Left hindlimb (tissue), 1 donor: ENCODE data around the gene CADPS.

Experiments used
- DNase-seq: peaks from one replicate; pipeline ENCODE4 v3.0.0-alpha.2; 2018

CADPS gene

GRCh38 chr3:62368705-62369475 is 506.3 kb downstream of the CADPS start:
- DNase-seq: no peak

GRCh38 chr3:62368290-62368704 is 506.9 kb downstream of the CADPS start:
- DNase-seq: no peak

GRCh38 chr3:62367763-62368195 is 507.4 kb downstream of the CADPS start:
- DNase-seq: no peak

- DNase-seq: no peak
These were observed 509.1 kb downstream of the CADPS start for GRCh38 chr3:62366126-62366484.

- no peak for DNase-seq
These were observed 509.7 kb downstream of the CADPS start for GRCh38 chr3:62365391-62366125.

- no peak for DNase-seq
These were observed 511.0 kb downstream of the CADPS start for GRCh38 chr3:62364191-62364590.

GRCh38 chr3:62363275-62363674 is 511.9 kb downstream of the CADPS start:
- DNase-seq: no peak

- no peak for DNase-seq
These were observed 513.4 kb downstream of the CADPS start for GRCh38 chr3:62361824-62362223.

GRCh38 chr3:62361261-62361660 is 514.0 kb downstream of the CADPS start:
- no peak for DNase-seq

GRCh38 chr3:62359531-62359930 is 515.7 kb downstream of the CADPS start:
- DNase-seq: no peak

- DNase-seq: no peak
These were observed 518.9 kb downstream of the CADPS start for GRCh38 chr3:62356356-62356755.

- DNase-seq: no peak
These were observed 519.5 kb downstream of the CADPS start for GRCh38 chr3:62355703-62356102.
